ENCODE measurements around the gene BTNL8. TPM values are rescaled to one million over a fixed set of nuclear protein-coding genes. Genes with fewer than 3 reads are reported as not detected.
A peak's percentile ranks its signal among the peaks of the same experiment; 100 is the strongest.

The BTNL8 gene
- total RNA-seq, 1 donor from 2014 or later = not detected

DNA sequence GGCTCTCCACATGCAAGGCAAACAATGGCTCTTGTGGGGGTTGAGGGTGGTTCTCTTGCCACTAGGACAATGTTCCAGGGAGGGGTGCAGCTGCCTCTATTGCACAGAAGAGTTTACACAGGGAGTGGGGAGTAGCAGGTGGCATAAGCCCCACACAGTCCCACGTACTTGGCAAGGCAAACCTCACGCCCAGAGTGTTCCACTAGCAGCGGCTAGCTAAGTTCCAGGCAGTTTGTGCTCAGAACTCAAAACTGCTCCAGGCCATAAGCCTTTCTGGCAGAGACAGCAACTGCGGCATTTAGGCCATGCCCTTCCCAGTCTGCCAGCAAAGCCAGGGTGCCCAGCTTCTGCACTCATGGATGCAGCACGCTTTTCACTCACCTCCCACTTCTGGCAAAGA, 60.7 kb downstream of the BTNL8 start:
- no peak for DNase-seq (ENCODE audit: low spot score)

DNA sequence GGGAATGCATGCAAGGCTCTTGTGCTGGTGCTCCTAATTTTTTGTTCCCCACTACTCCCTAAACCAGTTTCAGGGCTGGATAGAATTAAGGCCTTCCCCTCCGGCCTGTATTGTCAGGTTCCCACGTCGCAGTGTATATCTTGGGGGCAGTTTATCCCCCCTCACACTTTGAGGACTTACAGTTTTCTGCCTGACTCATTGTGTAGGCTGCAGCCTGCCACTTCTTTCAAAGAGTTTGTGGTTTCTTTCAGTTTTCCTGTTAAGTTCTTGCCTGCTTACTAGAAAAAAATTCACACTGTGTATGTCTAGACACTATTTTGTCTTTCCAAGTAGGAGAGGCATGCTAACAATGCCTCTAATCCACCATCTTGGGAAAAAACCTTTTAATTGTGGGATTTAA, 61.2 kb downstream of the BTNL8 start:
- DNase-seq (ENCODE audit: low spot score) = no peak

DNA sequence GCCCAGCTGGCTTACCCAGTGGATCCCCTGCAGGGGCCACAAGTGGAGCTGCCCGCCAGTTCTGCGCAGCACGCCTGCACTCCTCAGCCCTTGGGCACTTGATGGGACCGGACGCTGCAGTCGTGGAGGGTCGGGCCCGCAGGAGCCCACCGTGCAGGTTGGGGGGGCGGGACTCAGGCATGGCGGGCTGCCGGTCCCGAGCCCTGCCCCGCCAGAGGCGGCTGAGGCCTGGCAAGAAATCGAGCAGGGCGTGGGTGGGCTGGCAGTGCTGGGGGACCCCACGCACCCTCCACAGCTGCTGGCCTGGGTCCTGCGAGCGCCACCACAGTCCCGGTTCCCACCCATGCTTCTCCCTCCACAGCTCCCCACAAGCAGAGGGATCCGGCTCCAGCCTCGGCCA, 70.4 kb downstream of the BTNL8 start:
- DNase-seq (ENCODE audit: low spot score) = no peak

DNA sequence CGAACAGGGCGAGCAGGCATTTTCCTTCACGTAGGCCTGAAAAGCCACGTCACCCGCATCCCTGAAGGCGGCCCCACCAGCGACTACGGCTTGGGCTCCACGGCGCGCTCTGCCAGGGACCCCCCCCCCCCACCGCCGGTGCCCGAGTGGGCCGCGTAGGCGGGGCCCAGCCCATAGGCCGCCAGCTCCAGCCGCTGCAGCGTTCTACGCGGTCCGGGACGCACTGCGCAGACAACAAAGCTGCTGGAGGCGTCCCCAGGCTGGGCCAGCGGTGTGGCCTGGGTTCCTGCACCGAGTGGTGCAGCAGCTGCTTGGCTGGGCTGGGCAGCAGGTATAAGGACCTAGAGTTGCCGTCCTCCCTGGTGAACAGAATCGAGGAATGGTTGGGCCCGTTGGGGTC, 71.4 kb downstream of the BTNL8 start:
- no peak for DNase-seq (ENCODE audit: low spot score)

DNA sequence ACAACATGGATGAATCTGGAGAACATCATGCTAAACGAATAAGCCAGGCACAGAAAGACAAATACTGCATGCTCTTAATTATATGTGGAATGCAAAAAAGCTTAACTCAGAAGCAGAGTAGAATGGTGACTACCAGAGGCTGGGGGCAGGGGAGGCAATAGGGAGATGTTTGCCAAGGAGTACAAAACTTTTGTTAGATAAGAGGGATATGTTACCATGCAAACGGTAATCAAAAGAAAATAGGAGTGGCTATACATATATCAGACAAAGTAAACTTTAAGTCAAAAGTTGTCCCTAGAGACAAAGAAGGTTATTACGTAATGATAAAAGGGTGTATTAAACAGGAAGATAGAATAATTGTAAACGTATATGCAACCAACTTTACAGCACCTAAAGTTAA, 71.9 kb downstream of the BTNL8 start:
- no peak for DNase-seq (ENCODE audit: low spot score)

DNA sequence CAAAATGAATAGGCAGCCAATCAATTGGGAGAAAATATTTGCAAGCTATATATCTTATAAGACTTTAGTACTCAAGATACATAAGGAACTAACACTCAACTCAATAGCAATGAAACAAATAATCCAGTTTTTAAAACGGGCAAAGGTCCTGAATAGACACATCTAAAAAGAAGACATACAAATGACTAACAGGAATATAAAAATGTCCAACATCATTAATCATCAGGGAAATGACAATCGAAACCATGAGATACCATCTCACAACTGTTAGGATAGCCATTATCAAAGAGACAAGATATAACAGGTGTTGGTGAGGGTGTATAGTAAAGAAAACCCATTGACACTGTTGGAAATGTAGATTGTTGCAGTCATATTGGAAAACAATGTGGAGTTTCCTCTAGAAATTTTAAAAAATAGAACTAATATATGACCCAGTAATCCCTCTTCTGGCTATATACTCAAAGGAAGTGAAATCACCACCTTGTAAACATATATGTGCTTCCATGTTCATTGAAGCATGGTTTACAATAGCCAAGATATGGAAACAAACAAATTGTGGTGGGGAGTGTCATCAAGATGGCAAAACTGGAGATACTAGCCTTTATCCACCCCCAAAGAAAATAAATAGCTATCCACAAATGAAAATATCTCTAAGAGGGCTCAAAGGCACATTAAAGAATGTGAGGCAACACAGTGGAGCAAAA, 75.8 kb downstream of the BTNL8 start:
- no peak for DNase-seq (ENCODE audit: low spot score)

GRCh38 chr5:180975338-180975737, 76.4 kb downstream of the BTNL8 start:
- no peak for DNase-seq (ENCODE audit: low spot score)

- DNase-seq (ENCODE audit: low spot score) = peak; percentile 2
Observed at GRCh38 chr5:180976518-180976917, 77.6 kb downstream of the BTNL8 start.

DNA sequence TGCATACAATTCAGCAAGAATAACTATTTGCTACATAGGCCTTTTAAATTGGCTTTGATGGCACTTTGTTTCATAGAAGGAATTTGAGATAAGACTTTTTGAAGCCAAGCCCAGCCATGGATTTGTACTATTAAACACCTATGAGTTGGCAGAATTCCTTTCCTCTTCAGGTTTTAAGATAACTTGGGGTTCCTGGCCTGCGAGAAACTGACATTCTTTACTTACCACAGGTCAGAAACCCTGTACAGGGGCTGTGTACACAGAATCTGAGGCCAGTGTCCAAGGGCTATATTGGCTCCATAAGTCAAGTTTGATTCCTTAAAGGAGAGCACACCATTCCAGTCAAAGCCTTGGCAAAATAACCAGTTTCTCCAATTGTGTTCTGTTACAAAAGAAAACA, 78.9 kb downstream of the BTNL8 start:
- no peak for DNase-seq (ENCODE audit: low spot score)

DNA sequence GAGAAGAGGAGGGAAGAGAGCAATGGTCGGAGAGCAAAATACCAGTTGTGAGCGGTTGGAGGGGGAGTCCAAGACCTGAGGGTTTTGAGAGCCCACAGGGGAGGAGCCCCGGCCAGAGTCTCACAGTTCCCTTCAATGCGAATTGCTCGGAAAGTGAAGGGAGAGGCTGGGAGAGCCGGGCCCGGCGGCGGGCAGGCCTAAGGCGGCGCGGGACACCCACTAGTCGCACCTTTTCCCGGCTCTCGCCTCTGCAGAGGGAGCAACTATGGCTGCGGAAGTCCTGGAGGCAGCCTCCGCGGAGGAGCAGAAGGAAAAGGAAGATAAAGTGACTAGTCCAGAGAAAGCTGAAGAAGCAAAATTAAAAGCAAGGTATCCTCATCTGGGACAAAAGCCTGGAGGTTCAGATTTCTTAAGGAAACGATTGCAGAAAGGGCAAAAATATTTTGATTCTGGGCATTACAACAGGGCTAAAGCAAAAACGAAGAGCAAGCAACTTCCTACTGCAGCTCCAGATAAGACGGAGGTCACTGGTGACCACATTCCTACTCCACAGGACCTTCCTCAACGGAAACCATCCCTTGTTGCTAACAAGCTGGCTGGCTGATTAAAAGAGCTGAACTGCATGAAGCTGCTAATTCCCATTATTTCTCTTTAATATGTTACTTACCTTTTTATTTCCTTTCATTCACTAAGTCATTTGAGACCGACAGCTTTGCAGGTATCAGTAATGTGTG, 83.2 kb downstream of the BTNL8 start:
- no peak for DNase-seq (ENCODE audit: low spot score)

DNA sequence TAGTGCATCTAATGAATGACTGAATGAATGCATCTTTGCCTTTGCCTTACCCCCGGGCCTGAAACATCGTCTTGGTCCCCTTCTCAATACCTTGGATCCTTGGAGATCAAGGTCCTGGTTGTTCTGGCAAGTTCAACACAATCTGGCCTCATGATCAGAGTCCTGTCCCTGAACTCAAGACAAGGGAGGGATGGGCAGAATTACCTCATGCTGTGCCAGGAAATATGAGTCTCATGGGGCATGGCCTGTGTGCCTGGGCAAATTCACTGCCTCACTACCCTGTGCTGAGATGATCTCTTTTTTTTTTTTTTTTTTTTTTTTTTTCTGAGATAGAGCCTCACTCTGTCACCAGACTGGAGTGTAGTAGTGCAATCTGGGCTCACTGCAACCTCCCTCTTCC, 89.1 kb downstream of the BTNL8 start:
- no peak for DNase-seq (ENCODE audit: low spot score)

GRCh38 chr5:180988592-180988991, 89.6 kb downstream of the BTNL8 start, which contains the start of gene BTNL3:
Gene BTNL3 (plus strand): TSS chr5:180988846. CDS start chr5:180989029, 183 bp downstream.
- DNase-seq (ENCODE audit: low spot score) = no peak

GRCh38 chr5:180990086-180990881, 91.3 kb downstream of the BTNL8 start:
- DNase-seq (ENCODE audit: low spot score) = no peak

GRCh38 chr5:180990882-180991242, 91.9 kb downstream of the BTNL8 start:
- DNase-seq (ENCODE audit: low spot score) = no peak

Other genes starting within 250 kb of the BTNL8 start
- gene FLT4, start 249.6 kb upstream of the BTNL8 start, total RNA-seq (ENCODE audit: insufficient read depth, low replicate concordance) = 0.48 TPM
- gene OR2Y1, start 159.1 kb upstream of the BTNL8 start, total RNA-seq (ENCODE audit: insufficient read depth, low replicate concordance) = not detected
- 98.7 TPM for gene MGAT1, start 96.4 kb upstream of the BTNL8 start, total RNA-seq (ENCODE audit: insufficient read depth, low replicate concordance)
- gene ZFP62, start 37.9 kb upstream of the BTNL8 start, total RNA-seq (ENCODE audit: insufficient read depth, low replicate concordance) = 25.8 TPM
- gene BTNL3, start 89.7 kb downstream of the BTNL8 start, total RNA-seq (ENCODE audit: insufficient read depth, low replicate concordance) = not detected
- 7.0 TPM for gene BTNL9, start 141.1 kb downstream of the BTNL8 start, total RNA-seq (ENCODE audit: insufficient read depth, low replicate concordance)
- gene OR2V1, start 232.0 kb downstream of the BTNL8 start, total RNA-seq (ENCODE audit: insufficient read depth, low replicate concordance) = 0.96 TPM
- 2.4 TPM for gene OR2V2, start 248.4 kb downstream of the BTNL8 start, total RNA-seq (ENCODE audit: insufficient read depth, low replicate concordance)